ENCODE results near the gene PDE4D. TPM values are rescaled to one million over a fixed set of nuclear protein-coding genes. Genes with fewer than 3 reads are reported as not detected.

PDE4D gene
- total RNA-seq, 1 experiment from 2014 or later: 3.3 TPM

- TF ChIP-seq, protein P1, sequence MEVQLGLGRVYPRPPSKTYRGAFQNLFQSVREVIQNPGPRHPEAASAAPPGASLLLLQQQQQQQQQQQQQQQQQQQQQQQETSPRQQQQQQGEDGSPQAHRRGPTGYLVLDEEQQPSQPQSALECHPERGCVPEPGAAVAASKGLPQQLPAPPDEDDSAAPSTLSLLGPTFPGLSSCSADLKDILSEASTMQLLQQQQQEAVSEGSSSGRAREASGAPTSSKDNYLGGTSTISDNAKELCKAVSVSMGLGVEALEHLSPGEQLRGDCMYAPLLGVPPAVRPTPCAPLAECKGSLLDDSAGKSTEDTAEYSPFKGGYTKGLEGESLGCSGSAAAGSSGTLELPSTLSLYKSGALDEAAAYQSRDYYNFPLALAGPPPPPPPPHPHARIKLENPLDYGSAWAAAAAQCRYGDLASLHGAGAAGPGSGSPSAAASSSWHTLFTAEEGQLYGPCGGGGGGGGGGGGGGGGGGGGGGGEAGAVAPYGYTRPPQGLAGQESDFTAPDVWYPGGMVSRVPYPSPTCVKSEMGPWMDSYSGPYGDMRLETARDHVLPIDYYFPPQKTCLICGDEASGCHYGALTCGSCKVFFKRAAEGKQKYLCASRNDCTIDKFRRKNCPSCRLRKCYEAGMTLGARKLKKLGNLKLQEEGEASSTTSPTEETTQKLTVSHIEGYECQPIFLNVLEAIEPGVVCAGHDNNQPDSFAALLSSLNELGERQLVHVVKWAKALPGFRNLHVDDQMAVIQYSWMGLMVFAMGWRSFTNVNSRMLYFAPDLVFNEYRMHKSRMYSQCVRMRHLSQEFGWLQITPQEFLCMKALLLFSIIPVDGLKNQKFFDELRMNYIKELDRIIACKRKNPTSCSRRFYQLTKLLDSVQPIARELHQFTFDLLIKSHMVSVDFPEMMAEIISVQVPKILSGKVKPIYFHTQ (CRISPR knock-in tag; IDR thresholded peaks at IDR 0.05): no peak
- TF ChIP-seq, protein P2, sequence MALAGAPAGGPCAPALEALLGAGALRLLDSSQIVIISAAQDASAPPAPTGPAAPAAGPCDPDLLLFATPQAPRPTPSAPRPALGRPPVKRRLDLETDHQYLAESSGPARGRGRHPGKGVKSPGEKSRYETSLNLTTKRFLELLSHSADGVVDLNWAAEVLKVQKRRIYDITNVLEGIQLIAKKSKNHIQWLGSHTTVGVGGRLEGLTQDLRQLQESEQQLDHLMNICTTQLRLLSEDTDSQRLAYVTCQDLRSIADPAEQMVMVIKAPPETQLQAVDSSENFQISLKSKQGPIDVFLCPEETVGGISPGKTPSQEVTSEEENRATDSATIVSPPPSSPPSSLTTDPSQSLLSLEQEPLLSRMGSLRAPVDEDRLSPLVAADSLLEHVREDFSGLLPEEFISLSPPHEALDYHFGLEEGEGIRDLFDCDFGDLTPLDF (CRISPR knock-in tag; IDR thresholded peaks at IDR 0.05): no peak
- TF ChIP-seq, protein P3, sequence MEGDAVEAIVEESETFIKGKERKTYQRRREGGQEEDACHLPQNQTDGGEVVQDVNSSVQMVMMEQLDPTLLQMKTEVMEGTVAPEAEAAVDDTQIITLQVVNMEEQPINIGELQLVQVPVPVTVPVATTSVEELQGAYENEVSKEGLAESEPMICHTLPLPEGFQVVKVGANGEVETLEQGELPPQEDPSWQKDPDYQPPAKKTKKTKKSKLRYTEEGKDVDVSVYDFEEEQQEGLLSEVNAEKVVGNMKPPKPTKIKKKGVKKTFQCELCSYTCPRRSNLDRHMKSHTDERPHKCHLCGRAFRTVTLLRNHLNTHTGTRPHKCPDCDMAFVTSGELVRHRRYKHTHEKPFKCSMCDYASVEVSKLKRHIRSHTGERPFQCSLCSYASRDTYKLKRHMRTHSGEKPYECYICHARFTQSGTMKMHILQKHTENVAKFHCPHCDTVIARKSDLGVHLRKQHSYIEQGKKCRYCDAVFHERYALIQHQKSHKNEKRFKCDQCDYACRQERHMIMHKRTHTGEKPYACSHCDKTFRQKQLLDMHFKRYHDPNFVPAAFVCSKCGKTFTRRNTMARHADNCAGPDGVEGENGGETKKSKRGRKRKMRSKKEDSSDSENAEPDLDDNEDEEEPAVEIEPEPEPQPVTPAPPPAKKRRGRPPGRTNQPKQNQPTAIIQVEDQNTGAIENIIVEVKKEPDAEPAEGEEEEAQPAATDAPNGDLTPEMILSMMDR (IDR thresholded peaks at IDR 0.05): no peak
- no peak for TF ChIP-seq FOXK1 (CRISPR knock-in tag; IDR thresholded peaks at IDR 0.05)
- TF ChIP-seq NR2C2 (CRISPR knock-in tag; IDR thresholded peaks at IDR 0.05): no peak
- no peak for TF ChIP-seq SMAD4 (CRISPR knock-in tag; IDR thresholded peaks at IDR 0.05)
- TF ChIP-seq ZNF423 (CRISPR knock-in tag; IDR thresholded peaks at IDR 0.05): no peak
- no peak for TF ChIP-seq NFE2L1 (CRISPR knock-in tag; IDR thresholded peaks at IDR 0.05)
Measured at GRCh38 chr5:59845730-59846129, 47.8 kb downstream of the PDE4D start (continued).

- no peak for DNase-seq (ENCODE audit: low spot score)
- ATAC-seq: no peak
- no peak for TF ChIP-seq ATF2 (CRISPR knock-in tag; IDR thresholded peaks at IDR 0.05; ENCODE audit: borderline replicate concordance, low read depth)
- TF ChIP-seq ZMAT4 (CRISPR knock-in tag; IDR thresholded peaks at IDR 0.05): no peak
- TF ChIP-seq SMAD3 (CRISPR knock-in tag; IDR thresholded peaks at IDR 0.05; ENCODE audit: borderline replicate concordance): no peak
- no peak for TF ChIP-seq NR3C1 (CRISPR knock-in tag; conservative IDR thresholded peaks at IDR 0.05; ENCODE audit: low read depth)
- TF ChIP-seq TEAD4 (CRISPR knock-in tag; IDR thresholded peaks at IDR 0.05): no peak
- TF ChIP-seq PREB (CRISPR knock-in tag; IDR thresholded peaks at IDR 0.05; ENCODE audit: borderline replicate concordance): no peak
- H3K9me3 Mint-ChIP-seq: no peaks in the 10 kb centered on the region
- H3K27ac Mint-ChIP-seq: no peak overlapping the region
- H3K27me3 Mint-ChIP-seq (ENCODE audit: low read depth): no peaks in the 10 kb centered on the region
- H3K4me1 Mint-ChIP-seq: peaks cover 6% of the 10 kb centered on the region
- no peaks in the 10 kb centered on the region for H3K36me3 Mint-ChIP-seq
- POLR2A ChIA-PET: no interaction called here
- no peak overlapping the region for H3K4me3 Mint-ChIP-seq
- CTCF ChIA-PET: no interaction called here
Measured at GRCh38 chr5:59843511-59844213, 49.9 kb downstream of the PDE4D start.

DNA sequence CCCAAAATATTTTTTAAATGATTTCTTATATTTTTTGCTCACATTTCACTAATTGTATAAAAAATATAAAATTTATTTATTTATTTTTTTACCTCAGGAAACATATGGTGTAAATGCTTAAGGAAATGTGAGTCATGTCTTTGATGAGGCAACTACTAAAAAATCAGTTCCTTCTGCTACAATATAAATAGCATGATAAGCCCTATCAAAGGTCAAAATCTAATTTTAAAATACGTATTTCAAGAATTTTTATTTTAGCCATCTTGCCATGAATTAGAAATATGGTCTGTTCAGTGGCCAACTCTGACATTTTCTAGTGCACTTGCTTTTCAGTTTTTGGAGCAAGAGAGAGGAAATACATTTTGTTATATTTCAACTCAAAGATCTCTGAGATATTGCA is 50.5 kb downstream of the PDE4D start:
- H3K27ac Mint-ChIP-seq: no peak overlapping the region
- DNase-seq (ENCODE audit: low spot score): no peak
- CTCF ChIA-PET: no interaction called here
- no peaks in the 10 kb centered on the region for H3K9me3 Mint-ChIP-seq
- TF ChIP-seq ZNF138 (CRISPR knock-in tag; conservative IDR thresholded peaks at IDR 0.05): no peak
- no peak for TF ChIP-seq TEAD4 (CRISPR knock-in tag; IDR thresholded peaks at IDR 0.05)
- TF ChIP-seq ZBTB43 (CRISPR knock-in tag; IDR thresholded peaks at IDR 0.05): no peak
- TF ChIP-seq, protein P4, sequence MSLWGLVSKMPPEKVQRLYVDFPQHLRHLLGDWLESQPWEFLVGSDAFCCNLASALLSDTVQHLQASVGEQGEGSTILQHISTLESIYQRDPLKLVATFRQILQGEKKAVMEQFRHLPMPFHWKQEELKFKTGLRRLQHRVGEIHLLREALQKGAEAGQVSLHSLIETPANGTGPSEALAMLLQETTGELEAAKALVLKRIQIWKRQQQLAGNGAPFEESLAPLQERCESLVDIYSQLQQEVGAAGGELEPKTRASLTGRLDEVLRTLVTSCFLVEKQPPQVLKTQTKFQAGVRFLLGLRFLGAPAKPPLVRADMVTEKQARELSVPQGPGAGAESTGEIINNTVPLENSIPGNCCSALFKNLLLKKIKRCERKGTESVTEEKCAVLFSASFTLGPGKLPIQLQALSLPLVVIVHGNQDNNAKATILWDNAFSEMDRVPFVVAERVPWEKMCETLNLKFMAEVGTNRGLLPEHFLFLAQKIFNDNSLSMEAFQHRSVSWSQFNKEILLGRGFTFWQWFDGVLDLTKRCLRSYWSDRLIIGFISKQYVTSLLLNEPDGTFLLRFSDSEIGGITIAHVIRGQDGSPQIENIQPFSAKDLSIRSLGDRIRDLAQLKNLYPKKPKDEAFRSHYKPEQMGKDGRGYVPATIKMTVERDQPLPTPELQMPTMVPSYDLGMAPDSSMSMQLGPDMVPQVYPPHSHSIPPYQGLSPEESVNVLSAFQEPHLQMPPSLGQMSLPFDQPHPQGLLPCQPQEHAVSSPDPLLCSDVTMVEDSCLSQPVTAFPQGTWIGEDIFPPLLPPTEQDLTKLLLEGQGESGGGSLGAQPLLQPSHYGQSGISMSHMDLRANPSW (CRISPR knock-in tag; conservative IDR thresholded peaks at IDR 0.05; ENCODE audit: low read depth): no peak
- no peak for TF ChIP-seq EMX1 (CRISPR knock-in tag; IDR thresholded peaks at IDR 0.05)
- POLR2A ChIA-PET: no interaction called here
- no peak for ATAC-seq
- no peaks in the 10 kb centered on the region for H3K36me3 Mint-ChIP-seq
- H3K4me3 Mint-ChIP-seq: no peak overlapping the region
- peaks cover 12% of the 10 kb centered on the region for H3K4me1 Mint-ChIP-seq
- H3K27me3 Mint-ChIP-seq (ENCODE audit: low read depth): no peaks in the 10 kb centered on the region
